ENCODE data around the gene SND1.

The SND1 gene

DNA sequence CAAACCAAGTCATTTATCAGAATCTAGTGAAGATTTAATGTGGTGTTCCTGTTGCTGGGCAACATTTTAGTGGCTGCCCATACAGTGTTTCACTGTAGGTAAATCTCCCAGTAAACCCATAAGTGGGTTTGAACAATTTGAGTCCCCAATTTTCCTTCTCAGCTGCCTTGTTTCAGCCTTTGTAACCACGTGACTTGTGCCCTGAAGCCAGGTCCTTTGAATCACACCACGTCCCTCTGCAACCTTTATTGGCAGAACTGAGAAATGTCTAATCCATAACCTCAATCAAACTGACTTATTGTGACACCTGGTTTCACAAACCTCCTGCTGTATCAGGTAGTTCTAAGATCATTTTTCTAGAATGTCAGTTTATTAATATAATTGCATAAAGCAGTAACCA is 30.1 kb downstream of the SND1 start:
- H3K36me3 ChIP-seq (ENCODE audit: control insufficient read depth in 4 of 4, insufficient read depth in 4 of 4, low read length in 3 of 4): peaks cover 13 to 34% (median 25%) of the 10 kb centered on the region in 4 experiments
- H3K27me3 ChIP-seq (replicated peaks in 2 of 5; ENCODE audit: control insufficient read depth in 4 of 5, insufficient read depth in 5 of 5, low read length in 4 of 5): no peaks in the 10 kb centered on the region
- CTCF ChIA-PET: no interaction called here
- peaks cover 0 to 16% (median 10%) of the 10 kb centered on the region in 5 experiments for H3K9me3 ChIP-seq (ENCODE audit: control extremely low read depth in 1 of 5, control insufficient read depth in 4 of 5, insufficient read depth in 2 of 5, low read depth in 1 of 5, low read length in 4 of 5)
- H3K27ac ChIP-seq (ENCODE audit: insufficient read depth in 1 of 2, low read depth in 1 of 2, low read length in 2 of 2, poor library complexity in 1 of 2, severe bottlenecking in 2 of 2): no peak overlapping the region
- H3K4me3 ChIP-seq (ENCODE audit: control insufficient read depth in 1 of 7, extremely low read depth in 1 of 7, insufficient read depth in 4 of 7, low read depth in 2 of 7, low read length in 6 of 7): no peak overlapping the region
- POLR2A ChIA-PET: no interaction called here
- 88% methylated on average over 1 of the region's 2 CpGs for WGBS (ENCODE audit: insufficient coverage)
- DNase-seq: no peak
- no peaks in the 10 kb centered on the region for H3K4me1 ChIP-seq (ENCODE audit: control extremely low read depth in 1 of 4, control insufficient read depth in 4 of 4, insufficient read depth in 4 of 4, low read length in 3 of 4)

DNA sequence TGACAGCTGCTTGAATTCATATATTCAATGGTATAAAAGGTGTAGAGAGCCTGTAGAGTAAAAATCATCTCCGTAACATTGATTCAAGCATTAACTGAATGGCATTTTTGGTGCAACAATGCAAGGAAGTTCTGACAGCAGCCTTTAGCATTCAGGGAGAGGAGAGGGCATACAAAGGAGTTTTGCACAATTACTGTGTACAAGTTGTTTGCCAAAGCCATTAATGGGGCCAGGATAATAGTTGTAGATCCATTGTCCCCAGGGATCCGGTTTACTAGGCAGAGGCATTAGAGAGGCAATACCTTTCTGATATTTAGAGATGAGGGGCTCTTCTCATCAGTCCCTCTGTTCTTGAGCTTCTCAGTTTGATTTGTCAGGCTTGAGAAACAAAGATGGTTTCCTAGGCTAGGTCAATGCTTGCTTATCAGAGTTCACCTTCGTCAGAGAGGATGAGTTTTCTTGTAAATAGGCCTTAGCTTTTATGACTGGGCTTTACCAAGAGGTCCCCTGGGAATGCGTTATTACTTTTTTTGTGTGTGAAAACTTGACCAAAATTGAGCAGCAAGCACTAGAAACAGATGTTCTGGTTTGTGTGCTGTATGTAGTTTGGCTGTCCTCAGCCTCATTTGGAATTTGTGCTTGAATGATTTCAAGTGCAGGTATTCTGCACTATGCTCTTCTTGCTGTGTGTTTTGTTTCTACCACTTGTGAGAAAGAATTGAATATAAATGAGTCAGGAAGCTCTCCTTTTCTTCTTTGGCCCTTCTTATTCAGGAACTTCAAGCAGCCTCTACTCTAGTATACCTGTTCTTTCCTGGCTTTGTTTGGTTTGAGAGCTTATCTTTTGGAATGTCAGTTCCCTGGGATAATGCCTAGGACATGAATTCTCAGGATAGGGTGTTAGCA is 32.0 kb downstream of the SND1 start:
- CTCF ChIA-PET: no interaction called here
- peaks cover 0 to 9% (median 3%) of the 10 kb centered on the region in 5 experiments for H3K9me3 ChIP-seq (ENCODE audit: control extremely low read depth in 1 of 5, control insufficient read depth in 4 of 5, insufficient read depth in 2 of 5, low read depth in 1 of 5, low read length in 4 of 5)
- H3K4me1 ChIP-seq (ENCODE audit: control extremely low read depth in 1 of 4, control insufficient read depth in 4 of 4, insufficient read depth in 4 of 4, low read length in 3 of 4): no peaks in the 10 kb centered on the region
- no peak overlapping the region for H3K27ac ChIP-seq (ENCODE audit: insufficient read depth in 1 of 2, low read depth in 1 of 2, low read length in 2 of 2, poor library complexity in 1 of 2, severe bottlenecking in 2 of 2)
- H3K4me3 ChIP-seq (ENCODE audit: control insufficient read depth in 1 of 7, extremely low read depth in 1 of 7, insufficient read depth in 4 of 7, low read depth in 2 of 7, low read length in 6 of 7): no peak overlapping the region
- H3K36me3 ChIP-seq (ENCODE audit: control insufficient read depth in 4 of 4, insufficient read depth in 4 of 4, low read length in 3 of 4): peaks cover 7 to 31% (median 22%) of the 10 kb centered on the region in 4 experiments
- H3K27me3 ChIP-seq (replicated peaks in 2 of 5; ENCODE audit: control insufficient read depth in 4 of 5, insufficient read depth in 5 of 5, low read length in 4 of 5): no peaks in the 10 kb centered on the region
- 96% methylated on average over 3 of the region's 4 CpGs for WGBS (ENCODE audit: insufficient coverage)
- POLR2A ChIA-PET: no interaction called here
- no peak for DNase-seq

DNA sequence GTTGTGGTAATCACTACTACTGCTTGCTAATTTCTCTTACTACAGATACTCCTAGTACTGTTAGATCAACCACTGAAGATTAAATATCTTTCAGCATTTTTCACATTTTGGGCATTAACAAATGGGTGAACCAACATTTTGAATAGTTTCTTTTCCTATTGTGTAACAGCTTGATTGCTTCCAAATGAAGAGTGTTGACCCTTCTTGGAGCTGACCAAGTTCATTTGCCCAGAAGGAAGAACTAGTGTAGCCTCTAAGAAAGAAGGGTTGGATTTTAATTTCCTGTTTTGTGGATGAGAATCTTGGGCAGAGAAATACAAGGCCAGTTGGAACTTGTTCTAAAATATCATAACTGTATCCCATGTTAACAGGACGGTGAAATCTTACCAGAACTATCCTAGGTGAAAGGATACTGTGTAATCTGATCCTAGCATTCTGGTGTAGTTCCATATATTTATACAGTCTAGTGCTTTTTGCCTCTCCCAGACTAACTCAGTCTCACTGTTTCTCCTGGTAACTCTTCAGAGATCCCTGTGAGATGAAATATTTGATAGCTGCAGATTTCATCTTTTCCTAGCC is 37.3 kb downstream of the SND1 start:
- DNase-seq: no peak
- peaks cover 4 to 54% (median 36%) of the 10 kb centered on the region in 4 experiments for H3K36me3 ChIP-seq (ENCODE audit: control insufficient read depth in 4 of 4, insufficient read depth in 4 of 4, low read length in 3 of 4)
- no peaks in the 10 kb centered on the region for H3K27me3 ChIP-seq (replicated peaks in 2 of 5; ENCODE audit: control insufficient read depth in 4 of 5, insufficient read depth in 5 of 5, low read length in 4 of 5)
- ChIA-PET CTCF (interaction anchor here (0.6 kb wide), 2 partner anchors 14 to 645 kb away, joined by 3 read pairs; no protein-coding TSS in a partner anchor), POLR2A (no interaction called here)
- H3K4me3 ChIP-seq (ENCODE audit: control insufficient read depth in 1 of 7, extremely low read depth in 1 of 7, insufficient read depth in 4 of 7, low read depth in 2 of 7, low read length in 6 of 7): no peak overlapping the region
- peaks cover 0 to 1% (median 0%) of the 10 kb centered on the region in 4 experiments for H3K4me1 ChIP-seq (ENCODE audit: control extremely low read depth in 1 of 4, control insufficient read depth in 4 of 4, insufficient read depth in 4 of 4, low read length in 3 of 4)
- H3K9me3 ChIP-seq (ENCODE audit: control extremely low read depth in 1 of 5, control insufficient read depth in 4 of 5, insufficient read depth in 2 of 5, low read depth in 1 of 5, low read length in 4 of 5): no peaks in the 10 kb centered on the region
- whole genome bisulfite sequencing (ENCODE audit: insufficient coverage): no CpG with 5 or more reads among the region's 1 CpG
- H3K27ac ChIP-seq (ENCODE audit: insufficient read depth in 1 of 2, low read depth in 1 of 2, low read length in 2 of 2, poor library complexity in 1 of 2, severe bottlenecking in 2 of 2): no peak overlapping the region

DNA sequence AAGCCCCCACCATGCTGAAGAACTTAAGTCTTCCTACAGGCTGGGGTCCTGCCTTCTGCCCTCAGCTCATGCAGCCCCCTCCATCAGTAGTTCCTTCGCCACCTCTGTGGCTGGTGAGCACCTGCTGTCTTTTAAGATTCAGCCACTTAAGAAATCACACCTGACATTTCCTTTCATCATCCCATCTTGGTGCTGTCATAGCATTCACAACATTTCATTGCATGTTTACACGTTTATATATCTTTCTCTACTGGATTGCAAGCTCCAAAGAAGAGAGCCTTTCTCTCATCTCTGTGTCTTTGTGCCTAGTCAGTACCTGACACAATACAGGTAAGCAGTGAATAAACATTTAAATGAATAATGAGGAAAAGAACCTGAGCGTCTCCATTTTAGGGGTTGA is 38.3 kb downstream of the SND1 start:
- no peaks in the 10 kb centered on the region for H3K27me3 ChIP-seq (replicated peaks in 2 of 5; ENCODE audit: control insufficient read depth in 4 of 5, insufficient read depth in 5 of 5, low read length in 4 of 5)
- no peak overlapping the region for H3K27ac ChIP-seq (ENCODE audit: insufficient read depth in 1 of 2, low read depth in 1 of 2, low read length in 2 of 2, poor library complexity in 1 of 2, severe bottlenecking in 2 of 2)
- peaks cover 0 to 3% (median 0%) of the 10 kb centered on the region in 4 experiments for H3K4me1 ChIP-seq (ENCODE audit: control extremely low read depth in 1 of 4, control insufficient read depth in 4 of 4, insufficient read depth in 4 of 4, low read length in 3 of 4)
- WGBS (ENCODE audit: insufficient coverage): 100% methylated on average over 2 of the region's 3 CpGs
- no peaks in the 10 kb centered on the region for H3K9me3 ChIP-seq (ENCODE audit: control extremely low read depth in 1 of 5, control insufficient read depth in 4 of 5, insufficient read depth in 2 of 5, low read depth in 1 of 5, low read length in 4 of 5)
- no peak overlapping the region for H3K4me3 ChIP-seq (ENCODE audit: control insufficient read depth in 1 of 7, extremely low read depth in 1 of 7, insufficient read depth in 4 of 7, low read depth in 2 of 7, low read length in 6 of 7)
- no peak for DNase-seq
- ChIA-PET CTCF (interaction anchor here (0.6 to 0.8 kb wide), 2 partner anchors 632 to 646 kb away, joined by 3 read pairs; no protein-coding TSS in a partner anchor), POLR2A (no interaction called here)
- peaks cover 9 to 64% (median 44%) of the 10 kb centered on the region in 4 experiments for H3K36me3 ChIP-seq (ENCODE audit: control insufficient read depth in 4 of 4, insufficient read depth in 4 of 4, low read length in 3 of 4)

DNA sequence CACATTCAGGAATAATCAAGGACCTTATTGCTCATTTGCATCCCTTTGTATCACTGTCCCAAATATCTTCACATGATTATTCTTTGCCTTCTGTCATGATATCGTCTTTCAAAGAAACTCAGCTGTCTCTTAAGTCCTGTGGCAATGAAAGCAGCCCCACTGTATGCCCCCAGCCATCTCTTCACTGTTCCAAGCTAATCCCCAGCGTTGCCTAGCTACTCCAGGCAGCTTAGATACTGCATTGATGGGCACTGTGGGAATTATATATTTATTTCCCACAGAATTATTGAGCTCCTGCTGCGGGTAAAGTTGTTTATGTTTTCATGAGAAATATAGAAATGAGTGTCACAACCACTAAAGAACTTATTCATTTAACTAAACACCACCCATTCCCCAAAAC is 38.8 kb downstream of the SND1 start:
- Histone ChIP-seq H3K9me3 (ENCODE audit: control extremely low read depth in 1 of 5, control insufficient read depth in 4 of 5, insufficient read depth in 2 of 5, low read depth in 1 of 5, low read length in 4 of 5) (no peaks in the 10 kb centered on the region), H3K27ac (ENCODE audit: insufficient read depth in 1 of 2, low read depth in 1 of 2, low read length in 2 of 2, poor library complexity in 1 of 2, severe bottlenecking in 2 of 2) (no peak overlapping the region), H3K36me3 (ENCODE audit: control insufficient read depth in 4 of 4, insufficient read depth in 4 of 4, low read length in 3 of 4) (peaks cover 11 to 69% (median 49%) of the 10 kb centered on the region in 4 experiments), H3K27me3 (replicated peaks in 2 of 5; ENCODE audit: control insufficient read depth in 4 of 5, insufficient read depth in 5 of 5, low read length in 4 of 5) (no peaks in the 10 kb centered on the region), H3K4me3 (ENCODE audit: control insufficient read depth in 1 of 7, extremely low read depth in 1 of 7, insufficient read depth in 4 of 7, low read depth in 2 of 7, low read length in 6 of 7) (no peak overlapping the region), H3K4me1 (ENCODE audit: control extremely low read depth in 1 of 4, control insufficient read depth in 4 of 4, insufficient read depth in 4 of 4, low read length in 3 of 4) (peaks cover 0 to 3% (median 0%) of the 10 kb centered on the region in 4 experiments)
- no peak for DNase-seq
- ChIA-PET CTCF (interaction anchor here (0.8 kb wide), 1 partner anchor 631 kb away, joined by 3 read pairs; no protein-coding TSS in a partner anchor), POLR2A (no interaction called here)
- 100% methylated on average over 1 of the region's 3 CpGs for WGBS (ENCODE audit: insufficient coverage)

DNA sequence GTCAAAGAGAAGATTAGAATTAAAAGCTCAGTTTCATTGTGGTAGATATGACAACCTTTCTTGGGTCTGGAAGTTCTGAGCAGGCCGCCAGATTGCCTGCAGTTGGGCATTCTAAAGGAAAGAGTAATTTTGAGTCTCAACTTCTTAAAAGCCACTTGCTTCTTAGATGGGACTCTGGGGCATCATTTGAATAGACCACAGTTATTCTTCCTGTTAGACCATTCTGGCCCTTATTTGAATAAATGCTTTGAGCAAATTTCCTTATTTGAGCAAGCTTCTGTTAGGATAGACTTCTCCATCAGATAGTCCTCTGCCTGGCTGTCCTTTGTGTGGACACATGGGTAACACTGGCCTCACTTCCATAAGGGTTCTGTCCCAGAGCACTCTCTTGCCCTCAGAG is 40.2 kb downstream of the SND1 start:
- DNase-seq: no peak
- H3K36me3 ChIP-seq (ENCODE audit: control insufficient read depth in 4 of 4, insufficient read depth in 4 of 4, low read length in 3 of 4): peaks cover 9 to 67% (median 44%) of the 10 kb centered on the region in 4 experiments
- CTCF ChIA-PET: interaction anchor here (0.8 to 1.6 kb wide), 2 partner anchors 13 to 16 kb away, joined by 3 to 4 read pairs; no protein-coding TSS in a partner anchor

DNA sequence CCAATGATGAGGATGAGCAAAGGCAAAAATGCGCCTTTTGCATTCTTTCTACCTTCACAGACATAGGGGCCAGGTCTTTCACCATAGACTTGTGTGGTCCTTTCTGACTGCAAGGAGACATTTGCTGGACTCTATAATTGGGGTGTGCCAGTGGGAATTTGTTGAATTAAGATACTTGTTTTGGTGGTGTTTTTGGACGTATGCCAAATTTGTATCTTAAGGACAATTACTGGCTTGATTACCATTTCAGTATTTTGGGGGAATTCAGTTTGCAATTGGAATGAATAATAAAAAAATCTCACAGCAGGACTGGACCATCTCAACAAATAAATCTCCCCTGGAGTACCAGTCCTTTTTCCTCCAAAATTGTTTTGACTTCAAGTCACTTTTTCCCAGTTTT is 47.9 kb downstream of the SND1 start:
- Histone ChIP-seq H3K9me3 (ENCODE audit: control extremely low read depth in 1 of 5, control insufficient read depth in 4 of 5, insufficient read depth in 2 of 5, low read depth in 1 of 5, low read length in 4 of 5) (no peaks in the 10 kb centered on the region), H3K27me3 (replicated peaks in 2 of 5; ENCODE audit: control insufficient read depth in 4 of 5, insufficient read depth in 5 of 5, low read length in 4 of 5) (no peaks in the 10 kb centered on the region), H3K4me3 (ENCODE audit: control insufficient read depth in 1 of 7, extremely low read depth in 1 of 7, insufficient read depth in 4 of 7, low read depth in 2 of 7, low read length in 6 of 7) (no peak overlapping the region), H3K36me3 (ENCODE audit: control insufficient read depth in 4 of 4, insufficient read depth in 4 of 4, low read length in 3 of 4) (peaks cover 29 to 92% (median 62%) of the 10 kb centered on the region in 4 experiments), H3K27ac (ENCODE audit: insufficient read depth in 1 of 2, low read depth in 1 of 2, low read length in 2 of 2, poor library complexity in 1 of 2, severe bottlenecking in 2 of 2) (no peak overlapping the region), H3K4me1 (ENCODE audit: control extremely low read depth in 1 of 4, control insufficient read depth in 4 of 4, insufficient read depth in 4 of 4, low read length in 3 of 4) (no peaks in the 10 kb centered on the region)
- CTCF ChIA-PET: no interaction called here
- WGBS (ENCODE audit: insufficient coverage): 100% methylated on average over 2 of the region's 2 CpGs
- no peak for DNase-seq
- POLR2A ChIA-PET: no interaction called here

More for the DNA sequence above, 40.2 kb downstream of the SND1 start:
- Histone ChIP-seq H3K4me1 (ENCODE audit: control extremely low read depth in 1 of 4, control insufficient read depth in 4 of 4, insufficient read depth in 4 of 4, low read length in 3 of 4) (peaks cover 0 to 3% (median 0%) of the 10 kb centered on the region in 4 experiments), H3K4me3 (ENCODE audit: control insufficient read depth in 1 of 7, extremely low read depth in 1 of 7, insufficient read depth in 4 of 7, low read depth in 2 of 7, low read length in 6 of 7) (no peak overlapping the region), H3K9me3 (ENCODE audit: control extremely low read depth in 1 of 5, control insufficient read depth in 4 of 5, insufficient read depth in 2 of 5, low read depth in 1 of 5, low read length in 4 of 5) (no peaks in the 10 kb centered on the region), H3K27ac (ENCODE audit: insufficient read depth in 1 of 2, low read depth in 1 of 2, low read length in 2 of 2, poor library complexity in 1 of 2, severe bottlenecking in 2 of 2) (no peak overlapping the region), H3K27me3 (replicated peaks in 2 of 5; ENCODE audit: control insufficient read depth in 4 of 5, insufficient read depth in 5 of 5, low read length in 4 of 5) (no peaks in the 10 kb centered on the region)
- WGBS (ENCODE audit: insufficient coverage): 100% methylated on average over 1 of the region's 1 CpG
- POLR2A ChIA-PET: no interaction called here

Measured in common myeloid progenitor, CD34-positive (primary cell).